ENCODE results near the gene TMEM164.

- no peak for TF ChIP-seq CTCF (IDR thresholded peaks at IDR 0.05)
- no peak for TF ChIP-seq POLR2A (IDR thresholded peaks at IDR 0.05)
Observed at GRCh38 chrX:110034036-110034435, 31.1 kb downstream of the TMEM164 start.

All from right lobe of liver (tissue), 4 donors.